ENCODE results near the gene PPM1H. TPM values are rescaled to one million over a fixed set of nuclear protein-coding genes. Genes with fewer than 3 reads are reported as not detected.

PPM1H gene
- total and polyA plus RNA-seq, 10 of the 15 experiments (the other 5 are each of a cell fraction or from before 2014, with no cell fraction given): 0.11 to 0.83 (median 0.49) TPM

DNA sequence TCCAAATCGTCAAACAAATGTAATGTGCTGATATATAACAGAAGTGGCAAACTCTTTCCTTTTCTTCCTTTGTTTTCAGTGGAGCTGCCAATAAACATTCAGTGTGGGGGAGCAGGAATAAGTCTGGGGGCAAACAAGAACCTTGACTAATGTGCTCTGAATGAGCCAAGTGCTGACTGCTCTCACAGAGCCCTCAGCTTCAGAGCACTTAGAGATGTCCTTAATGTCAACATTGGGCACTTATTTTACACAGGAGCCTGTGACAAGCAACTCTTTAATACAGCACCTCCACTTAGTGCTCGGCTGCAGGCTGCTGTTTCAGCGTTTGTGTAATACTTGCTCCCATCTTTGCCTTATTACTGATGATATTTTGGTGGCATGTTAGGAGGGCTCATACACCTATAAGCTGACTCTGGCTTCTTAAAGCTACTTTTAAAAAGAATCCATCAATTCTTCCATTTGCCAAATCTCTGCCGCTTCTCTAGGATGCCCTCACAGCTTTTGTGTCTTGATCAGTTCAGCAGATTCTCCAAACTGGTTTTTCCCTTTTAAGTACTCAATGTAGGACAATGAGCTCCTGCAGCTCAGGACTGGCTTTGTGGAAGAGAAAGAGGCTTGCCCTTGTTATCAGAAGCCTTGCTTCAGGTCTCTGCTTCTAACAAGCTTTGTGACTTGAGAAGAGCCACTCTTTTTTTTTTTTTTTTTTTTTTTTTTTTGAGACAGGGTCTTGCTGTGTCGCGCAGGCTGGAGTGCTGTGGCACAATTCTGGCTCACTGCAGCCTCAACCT lies 261.7 kb downstream of the PPM1H start:
- Histone ChIP-seq H3K36me3 (ENCODE audit: control insufficient read depth in 2 of 2, insufficient read depth in 2 of 2, low read length in 1 of 2) (no peaks in the 10 kb centered on the region), H3K27me3 (replicated peaks in 1 of 2; ENCODE audit: control insufficient read depth in 2 of 2, insufficient read depth in 2 of 2, low read length in 1 of 2) (no peaks in the 10 kb centered on the region), H3K4me3 (no peak overlapping the region), H3K4me1 (ENCODE audit: control insufficient read depth, insufficient read depth, low read length) (no peaks in the 10 kb centered on the region), H3K4me2 (ENCODE audit: control insufficient read depth, insufficient read depth) (no peak overlapping the region), H3K27ac (ENCODE audit: control insufficient read depth, insufficient read depth) (no peak overlapping the region), H3K9me3 (replicated peaks; ENCODE audit: control insufficient read depth, insufficient read depth, low read length) (no peaks in the 10 kb centered on the region; the same call in 2 of the 3 replicates), H4K20me1 (ENCODE audit: control insufficient read depth, insufficient read depth) (no peaks in the 10 kb centered on the region), H3K9ac (ENCODE audit: control insufficient read depth, insufficient read depth, low read length) (no peak overlapping the region), H3K79me2 (ENCODE audit: control insufficient read depth, insufficient read depth, low read length) (no peaks in the 10 kb centered on the region), H2AFZ (ENCODE audit: control insufficient read depth, low read depth, low read length) (no peak overlapping the region)
- FAIRE-seq: no peak
- intact Hi-C loops (cut with micrococcal nuclease; ENCODE audit: unreplicated experiment): no loop called here
- CTCF ChIA-PET: interaction anchor here (0.8 kb wide), 1 partner anchor 9 kb away, joined by 4 read pairs; no protein-coding TSS in a partner anchor
- POLR2A ChIA-PET: no interaction called here
- in situ Hi-C loops (cut with MboI): no loop called here
- BruUV-seq (replicated peaks): no TSS peak
- no peak for ATAC-seq
- RAD21 ChIA-PET (ENCODE audit: unreplicated experiment): no interaction called here
- SMC1A ChIA-PET (ENCODE audit: uncharacterized antibody, unreplicated experiment): interaction anchor here (0.6 to 2.5 kb wide), 3 partner anchors 17 to 30 kb away, joined by 4 to 8 read pairs (median 6); no protein-coding TSS in a partner anchor
- DNase-seq (ENCODE audit: low read depth, low spot score): no peak
- WGBS (ENCODE audit: insufficient coverage, insufficient replicate concordance, low lambda C conversion rate, missing lambda C conversion rate): 49% methylated on average over 4 of the region's 6 CpGs
- TF ChIP-seq ZNF592 (IDR thresholded peaks at IDR 0.05) (no peak), EZH2 (IDR thresholded peaks at IDR 0.05; ENCODE audit: borderline replicate concordance, control insufficient read depth, low read depth, low read length) (no peak), BCL11A (IDR thresholded peaks at IDR 0.05; ENCODE audit: low read depth, low read length) (no peak), PML (IDR thresholded peaks at IDR 0.05; ENCODE audit: low read length) (no peak), RCOR1 (conservative IDR thresholded peaks at IDR 0.05; ENCODE audit: low read depth, low read length) (no peak), IRF3 (IDR thresholded peaks at IDR 0.05) (no peak), KLF5 (IDR thresholded peaks at IDR 0.05; ENCODE audit: partially characterized antibody) (no peak), NFIC (IDR thresholded peaks at IDR 0.05; ENCODE audit: low read depth, low read length) (no peak), NR2C2 (IDR thresholded peaks at IDR 0.05; ENCODE audit: borderline replicate concordance, control insufficient read depth, insufficient read length, low read depth) (no peak), ATF7 (IDR thresholded peaks at IDR 0.05; ENCODE audit: low read depth) (no peak), MTA2 (IDR thresholded peaks at IDR 0.05; ENCODE audit: low read depth) (no peak), GABPA (IDR thresholded peaks at IDR 0.05; ENCODE audit: low read depth) (no peak)
- TF ChIP-seq, protein P1, sequence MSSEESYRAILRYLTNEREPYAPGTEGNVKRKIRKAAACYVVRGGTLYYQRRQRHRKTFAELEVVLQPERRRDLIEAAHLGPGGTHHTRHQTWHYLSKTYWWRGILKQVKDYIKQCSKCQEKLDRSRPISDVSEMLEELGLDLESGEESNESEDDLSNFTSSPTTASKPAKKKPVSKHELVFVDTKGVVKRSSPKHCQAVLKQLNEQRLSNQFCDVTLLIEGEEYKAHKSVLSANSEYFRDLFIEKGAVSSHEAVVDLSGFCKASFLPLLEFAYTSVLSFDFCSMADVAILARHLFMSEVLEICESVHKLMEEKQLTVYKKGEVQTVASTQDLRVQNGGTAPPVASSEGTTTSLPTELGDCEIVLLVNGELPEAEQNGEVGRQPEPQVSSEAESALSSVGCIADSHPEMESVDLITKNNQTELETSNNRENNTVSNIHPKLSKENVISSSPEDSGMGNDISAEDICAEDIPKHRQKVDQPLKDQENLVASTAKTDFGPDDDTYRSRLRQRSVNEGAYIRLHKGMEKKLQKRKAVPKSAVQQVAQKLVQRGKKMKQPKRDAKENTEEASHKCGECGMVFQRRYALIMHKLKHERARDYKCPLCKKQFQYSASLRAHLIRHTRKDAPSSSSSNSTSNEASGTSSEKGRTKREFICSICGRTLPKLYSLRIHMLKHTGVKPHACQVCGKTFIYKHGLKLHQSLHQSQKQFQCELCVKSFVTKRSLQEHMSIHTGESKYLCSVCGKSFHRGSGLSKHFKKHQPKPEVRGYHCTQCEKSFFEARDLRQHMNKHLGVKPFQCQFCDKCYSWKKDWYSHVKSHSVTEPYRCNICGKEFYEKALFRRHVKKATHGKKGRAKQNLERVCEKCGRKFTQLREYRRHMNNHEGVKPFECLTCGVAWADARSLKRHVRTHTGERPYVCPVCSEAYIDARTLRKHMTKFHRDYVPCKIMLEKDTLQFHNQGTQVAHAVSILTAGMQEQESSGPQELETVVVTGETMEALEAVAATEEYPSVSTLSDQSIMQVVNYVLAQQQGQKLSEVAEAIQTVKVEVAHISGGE (CRISPR knock-in tag; IDR thresholded peaks at IDR 0.05): no peak
- TF ChIP-seq, protein P2, sequence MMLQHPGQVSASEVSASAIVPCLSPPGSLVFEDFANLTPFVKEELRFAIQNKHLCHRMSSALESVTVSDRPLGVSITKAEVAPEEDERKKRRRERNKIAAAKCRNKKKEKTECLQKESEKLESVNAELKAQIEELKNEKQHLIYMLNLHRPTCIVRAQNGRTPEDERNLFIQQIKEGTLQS (IDR thresholded peaks at IDR 0.05; ENCODE audit: borderline replicate concordance, extremely low read depth, low read depth, low read length): no peak

Data from GM12878 (cell line).